Mesendoderm (in vitro differentiated cells): ENCODE measurements around the gene ESYT2.
A peak's percentile ranks its signal among the peaks of the same experiment; 100 is the strongest.
"Not testable (repeated sequence)": the region's sequence is repeated elsewhere in the genome, so short reads cannot be mapped to it uniquely, and the experiment has no call there.

Experiments used
- DNase-seq: peaks from one replicate; pipeline ENCODE4 v3.0.0; 2013
- H2AK5ac ChIP-seq: 2 replicates; pipeline ENCODE4 v1.6.1; 2013; ENCODE audit warnings: low read length, inconsistent platforms
- H2BK120ac ChIP-seq: 2 replicates; pipeline ENCODE4 v1.6.1; 2013; ENCODE audit warnings: low read depth, mild to moderate bottlenecking, low read length, moderate library complexity, mixed read lengths
- H2BK15ac ChIP-seq: replicated peaks from 2 replicates; pipeline ENCODE4 v1.6.1; 2013; ENCODE audit warnings: low read depth, mild to moderate bottlenecking, moderate library complexity
- H2BK5ac ChIP-seq: 2 replicates; pipeline ENCODE4 v1.6.1; 2013; ENCODE audit warnings: low read length, inconsistent platforms
- H3K18ac ChIP-seq: 2 replicates; pipeline ENCODE4 v1.6.1; 2013; ENCODE audit warnings: mild to moderate bottlenecking, low read length, mixed read lengths
- H3K23ac ChIP-seq: one replicate; pipeline ENCODE4 v1.6.1; 2013; ENCODE audit warnings: low read length
- H3K27ac ChIP-seq: 2 replicates; pipeline ENCODE4 v1.5.1; 2013; ENCODE audit warnings: low read depth, mild to moderate bottlenecking, inconsistent platforms, low read length, moderate library complexity
- H3K27me3 ChIP-seq: 2 replicates; pipeline ENCODE4 v1.6.1; 2013; ENCODE audit warnings: low read length, control low read depth, mild to moderate bottlenecking, inconsistent platforms; ENCODE audit not compliant: insufficient read depth, poor library complexity
- H3K36me3 ChIP-seq: 2 replicates; pipeline ENCODE4 v1.6.1; 2013; ENCODE audit warnings: low read length, inconsistent platforms; ENCODE audit not compliant: control insufficient read depth, insufficient read depth
- H3K4ac ChIP-seq: one replicate; pipeline ENCODE4 v1.6.1; 2013; ENCODE audit warnings: low read depth, mild to moderate bottlenecking, low read length, moderate library complexity
- H3K4me1 ChIP-seq: 2 replicates; pipeline ENCODE4 v1.6.1; 2013; ENCODE audit warnings: low read depth, low read length, inconsistent platforms; ENCODE audit not compliant: control insufficient read depth
- H3K4me2 ChIP-seq: 2 replicates; pipeline ENCODE4 v1.6.1; 2013; ENCODE audit warnings: low read length
- H3K4me3 ChIP-seq: 2 replicates; pipeline ENCODE4 v1.5.1; 2013; ENCODE audit warnings: mild to moderate bottlenecking, low read length
- H3K56ac ChIP-seq: one replicate; pipeline ENCODE4 v1.6.1; 2013; ENCODE audit warnings: low read length
- H3K79me1 ChIP-seq: 2 replicates; pipeline ENCODE4 v1.6.1; 2013; ENCODE audit warnings: low read length, inconsistent platforms
- H3K79me2 ChIP-seq: 2 replicates; pipeline ENCODE4 v1.6.1; 2013; ENCODE audit warnings: mild to moderate bottlenecking, low read length; ENCODE audit not compliant: control insufficient read depth, insufficient read depth
- H3K9ac ChIP-seq: 2 replicates; pipeline ENCODE4 v1.6.1; 2013; ENCODE audit warnings: low read length, inconsistent platforms
- H4K5ac ChIP-seq: one replicate; pipeline ENCODE4 v1.6.1; 2013; ENCODE audit warnings: low read length
- H4K8ac ChIP-seq: one replicate; pipeline ENCODE4 v1.6.1; 2013; ENCODE audit warnings: low read depth, mild to moderate bottlenecking, control low read depth, low read length, moderate library complexity
- WGBS: extraction: QIAGEN DNeasy Blood & Tissue Kit; methylation state at CpG from one replicate; pipeline ENCODE4 v1.1.7; 2013; ENCODE audit warnings: low lambda C conversion rate, missing lambda C conversion rate; ENCODE audit not compliant: insufficient coverage; ENCODE audit errors: extremely low coverage; 5-methylcytosine and 5-hydroxymethylcytosine counted together

ESYT2 gene

GRCh38 chr7:158863611-158864506 is 34.5 kb upstream of the ESYT2 start:
- no peaks in the 10 kb centered on the region for H3K36me3 ChIP-seq
- H3K9ac ChIP-seq, result peak overlapping the region; percentile 74
- H3K79me2 ChIP-seq, result no peaks in the 10 kb centered on the region
- peak overlapping the region; percentile 60 for H3K4ac ChIP-seq
- H3K79me1 ChIP-seq, result peaks cover 2% of the 10 kb centered on the region
- no peak overlapping the region for H2BK120ac ChIP-seq
- peak overlapping the region; percentile 37 for H3K4me3 ChIP-seq
- no peak overlapping the region for H2BK15ac ChIP-seq
- H3K18ac ChIP-seq, result peak overlapping the region; percentile 33
- peak overlapping the region; percentile 89 for H3K56ac ChIP-seq
- DNase-seq, result peak; percentile 71
- H4K8ac ChIP-seq, result no peak overlapping the region
- H2BK5ac ChIP-seq, result no peak overlapping the region
- H3K27me3 ChIP-seq, result no peaks in the 10 kb centered on the region
- H2AK5ac ChIP-seq, result no peak overlapping the region
- peak overlapping the region; percentile 45 for H3K4me2 ChIP-seq
- no peak overlapping the region for H3K27ac ChIP-seq
- no peak overlapping the region for H4K5ac ChIP-seq
- no CpG with 5 or more reads among the region's 45 CpGs for WGBS
- H3K23ac ChIP-seq, result no peak overlapping the region
- peaks cover 3% of the 10 kb centered on the region for H3K4me1 ChIP-seq

- not testable (repeated sequence) for H3K79me2 ChIP-seq, H3K4me2 ChIP-seq, H3K23ac ChIP-seq, H4K5ac ChIP-seq, H4K8ac ChIP-seq, H3K27ac ChIP-seq, H3K27me3 ChIP-seq, H2BK15ac ChIP-seq, H2BK120ac ChIP-seq, H3K9ac ChIP-seq, H2AK5ac ChIP-seq, H3K79me1 ChIP-seq, H3K4me1 ChIP-seq, H3K4ac ChIP-seq, H2BK5ac ChIP-seq, H3K36me3 ChIP-seq, H3K4me3 ChIP-seq
- peak overlapping the region; percentile 33 for H3K18ac ChIP-seq
- DNase-seq, result peak; percentile 78
- no CpG with 5 or more reads among the region's 13 CpGs for WGBS
- peak overlapping the region; percentile 89 for H3K56ac ChIP-seq
Measured at GRCh38 chr7:158862985-158863610, 33.8 kb upstream of the ESYT2 start.

GRCh38 chr7:158861936-158862704 is 32.8 kb upstream of the ESYT2 start:
- H2BK120ac ChIP-seq, result no peak overlapping the region
- H2AK5ac ChIP-seq, result no peak overlapping the region
- no peak overlapping the region for H2BK5ac ChIP-seq
- no peak overlapping the region for H3K27ac ChIP-seq
- H3K79me1 ChIP-seq, result peaks cover 2% of the 10 kb centered on the region
- H3K4ac ChIP-seq, result no peak overlapping the region
- no peak overlapping the region for H4K5ac ChIP-seq
- H3K4me2 ChIP-seq, result no peak overlapping the region
- H3K79me2 ChIP-seq, result no peaks in the 10 kb centered on the region
- DNase-seq, result no peak
- no peak overlapping the region for H2BK15ac ChIP-seq
- H3K27me3 ChIP-seq, result no peaks in the 10 kb centered on the region
- H3K4me1 ChIP-seq, result peaks cover 3% of the 10 kb centered on the region
- H3K23ac ChIP-seq, result no peak overlapping the region
- no peak overlapping the region for H4K8ac ChIP-seq
- no peaks in the 10 kb centered on the region for H3K36me3 ChIP-seq
- H3K9ac ChIP-seq, result no peak overlapping the region
- no peak overlapping the region for H3K56ac ChIP-seq
- WGBS, result no CpG with 5 or more reads among the region's 11 CpGs
- H3K18ac ChIP-seq, result no peak overlapping the region
- H3K4me3 ChIP-seq, result no peak overlapping the region

GRCh38 chr7:158861004-158861787 is 31.9 kb upstream of the ESYT2 start:
- H2BK5ac ChIP-seq, result no peak overlapping the region
- no peaks in the 10 kb centered on the region for H3K79me1 ChIP-seq
- H3K18ac ChIP-seq, result no peak overlapping the region
- no peak overlapping the region for H3K4ac ChIP-seq
- H2BK15ac ChIP-seq, result no peak overlapping the region
- no peaks in the 10 kb centered on the region for H3K79me2 ChIP-seq
- no peak overlapping the region for H3K4me2 ChIP-seq
- no peak overlapping the region for H2BK120ac ChIP-seq
- H3K23ac ChIP-seq, result no peak overlapping the region
- no peaks in the 10 kb centered on the region for H3K27me3 ChIP-seq
- H3K4me3 ChIP-seq, result no peak overlapping the region
- DNase-seq, result no peak
- H3K27ac ChIP-seq, result no peak overlapping the region
- H2AK5ac ChIP-seq, result no peak overlapping the region
- H3K4me1 ChIP-seq, result peaks cover 3% of the 10 kb centered on the region
- H3K56ac ChIP-seq, result peak overlapping the region; percentile 60
- no peak overlapping the region for H4K8ac ChIP-seq
- WGBS, result no CpG with 5 or more reads among the region's 15 CpGs
- H3K36me3 ChIP-seq, result no peaks in the 10 kb centered on the region
- no peak overlapping the region for H4K5ac ChIP-seq
- H3K9ac ChIP-seq, result peak overlapping the region; percentile 31

- H3K36me3 ChIP-seq, result no peaks in the 10 kb centered on the region
- H3K18ac ChIP-seq, result no peak overlapping the region
- H3K4me2 ChIP-seq, result no peak overlapping the region
- no peaks in the 10 kb centered on the region for H3K79me2 ChIP-seq
- H3K4me3 ChIP-seq, result no peak overlapping the region
- no peak overlapping the region for H3K23ac ChIP-seq
- no peak overlapping the region for H2BK120ac ChIP-seq
- H3K27me3 ChIP-seq, result no peaks in the 10 kb centered on the region
- no peak overlapping the region for H3K4ac ChIP-seq
- no peaks in the 10 kb centered on the region for H3K79me1 ChIP-seq
- no peak for DNase-seq
- no peak overlapping the region for H4K5ac ChIP-seq
- no CpG with 5 or more reads among the region's 1 CpG for whole genome bisulfite sequencing
- H2BK15ac ChIP-seq, result no peak overlapping the region
- H3K9ac ChIP-seq, result no peak overlapping the region
- no peak overlapping the region for H2BK5ac ChIP-seq
- H3K4me1 ChIP-seq, result peaks cover 3% of the 10 kb centered on the region
- no peak overlapping the region for H3K27ac ChIP-seq
- H2AK5ac ChIP-seq, result no peak overlapping the region
- no peak overlapping the region for H3K56ac ChIP-seq
- H4K8ac ChIP-seq, result no peak overlapping the region
Measured at GRCh38 chr7:158860394-158860793, 31.1 kb upstream of the ESYT2 start.
